Measurements from ENCODE around the gene SLC6A9. TPM values are rescaled to one million over a fixed set of nuclear protein-coding genes. Genes with fewer than 3 reads are reported as not detected.

SLC6A9 gene
- total and polyA plus RNA-seq, 4 donors: 0.57 to 47.7 (median 3.6) TPM

GRCh38 chr1:43952731-43953346 is 78.4 kb downstream of the SLC6A9 start (continued):
- TF ChIP-seq, protein P1, sequence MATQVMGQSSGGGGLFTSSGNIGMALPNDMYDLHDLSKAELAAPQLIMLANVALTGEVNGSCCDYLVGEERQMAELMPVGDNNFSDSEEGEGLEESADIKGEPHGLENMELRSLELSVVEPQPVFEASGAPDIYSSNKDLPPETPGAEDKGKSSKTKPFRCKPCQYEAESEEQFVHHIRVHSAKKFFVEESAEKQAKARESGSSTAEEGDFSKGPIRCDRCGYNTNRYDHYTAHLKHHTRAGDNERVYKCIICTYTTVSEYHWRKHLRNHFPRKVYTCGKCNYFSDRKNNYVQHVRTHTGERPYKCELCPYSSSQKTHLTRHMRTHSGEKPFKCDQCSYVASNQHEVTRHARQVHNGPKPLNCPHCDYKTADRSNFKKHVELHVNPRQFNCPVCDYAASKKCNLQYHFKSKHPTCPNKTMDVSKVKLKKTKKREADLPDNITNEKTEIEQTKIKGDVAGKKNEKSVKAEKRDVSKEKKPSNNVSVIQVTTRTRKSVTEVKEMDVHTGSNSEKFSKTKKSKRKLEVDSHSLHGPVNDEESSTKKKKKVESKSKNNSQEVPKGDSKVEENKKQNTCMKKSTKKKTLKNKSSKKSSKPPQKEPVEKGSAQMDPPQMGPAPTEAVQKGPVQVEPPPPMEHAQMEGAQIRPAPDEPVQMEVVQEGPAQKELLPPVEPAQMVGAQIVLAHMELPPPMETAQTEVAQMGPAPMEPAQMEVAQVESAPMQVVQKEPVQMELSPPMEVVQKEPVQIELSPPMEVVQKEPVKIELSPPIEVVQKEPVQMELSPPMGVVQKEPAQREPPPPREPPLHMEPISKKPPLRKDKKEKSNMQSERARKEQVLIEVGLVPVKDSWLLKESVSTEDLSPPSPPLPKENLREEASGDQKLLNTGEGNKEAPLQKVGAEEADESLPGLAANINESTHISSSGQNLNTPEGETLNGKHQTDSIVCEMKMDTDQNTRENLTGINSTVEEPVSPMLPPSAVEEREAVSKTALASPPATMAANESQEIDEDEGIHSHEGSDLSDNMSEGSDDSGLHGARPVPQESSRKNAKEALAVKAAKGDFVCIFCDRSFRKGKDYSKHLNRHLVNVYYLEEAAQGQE (IDR thresholded peaks at IDR 0.05): no peak
- TF ChIP-seq NR2F2 (IDR thresholded peaks at IDR 0.05): no peak
- no peak for TF ChIP-seq SP1 (IDR thresholded peaks at IDR 0.05)
- TF ChIP-seq HNF4A (conservative IDR thresholded peaks at IDR 0.05): no peak

DNA sequence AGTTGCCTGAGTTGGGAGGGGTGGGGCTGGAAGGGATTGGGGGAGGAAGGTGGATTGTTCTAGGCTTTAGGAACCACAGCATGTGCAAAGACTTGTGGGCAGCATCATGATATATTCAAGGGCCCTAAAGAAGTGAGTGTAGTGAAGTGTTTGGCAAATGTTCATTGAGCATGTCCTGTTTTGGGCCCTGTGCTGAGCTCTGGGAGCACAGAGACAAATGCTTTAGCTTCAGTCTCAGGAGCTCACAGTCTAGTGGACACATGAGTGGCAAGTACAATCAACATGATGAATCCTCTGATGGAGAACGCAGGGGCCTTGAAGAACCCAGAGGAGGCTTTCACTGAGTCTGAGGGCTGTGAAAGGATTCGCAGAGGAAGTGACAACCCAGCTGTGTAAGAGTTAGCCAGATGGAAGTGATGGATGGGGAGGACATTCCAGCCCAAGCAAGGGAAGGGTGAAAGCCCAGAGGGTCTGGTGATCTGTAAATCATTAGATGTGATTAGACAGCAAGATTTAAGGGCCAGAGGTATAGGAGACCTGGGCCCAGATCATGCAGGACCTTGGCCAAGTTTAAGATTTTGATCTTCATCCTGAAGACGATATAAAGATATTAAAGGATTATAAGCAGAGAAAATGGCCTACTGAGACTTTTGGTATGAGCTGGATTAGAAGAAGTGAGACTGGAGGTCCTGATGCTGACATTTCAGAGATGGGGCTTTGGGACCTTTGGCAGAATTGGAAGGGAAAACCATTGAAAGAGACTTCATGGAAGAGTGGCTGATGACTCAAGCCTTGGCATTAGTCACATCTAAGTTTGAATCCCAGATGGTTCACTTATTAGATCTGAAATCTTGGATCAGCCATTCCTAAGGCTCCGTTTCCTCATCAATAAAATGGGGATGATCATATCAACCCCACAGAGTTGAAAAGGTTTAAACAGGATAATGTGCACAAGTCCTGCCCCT is 80.0 kb downstream of the SLC6A9 start:
- WGBS: 98% methylated on average over 4 of the region's 4 CpGs
- no peak overlapping the region for H3K9ac ChIP-seq (ENCODE audit: low read depth in 1 of 2, low read length in 2 of 2)
- peaks cover 0 to 8% (median 0%) of the 10 kb centered on the region in 4 donors for H3K36me3 ChIP-seq (ENCODE audit: control insufficient read depth in 4 of 4, insufficient read depth in 3 of 4, low read depth in 1 of 4, low read length in 3 of 4)

More for the DNA sequence above, 80.0 kb downstream of the SLC6A9 start:
- no peaks in the 10 kb centered on the region for H3K27me3 ChIP-seq (ENCODE audit: control insufficient read depth in 4 of 4, insufficient read depth in 4 of 4, low read length in 3 of 4)
- TF ChIP-seq HNF4A (conservative IDR thresholded peaks at IDR 0.05): no peak
- TF ChIP-seq, protein P2, sequence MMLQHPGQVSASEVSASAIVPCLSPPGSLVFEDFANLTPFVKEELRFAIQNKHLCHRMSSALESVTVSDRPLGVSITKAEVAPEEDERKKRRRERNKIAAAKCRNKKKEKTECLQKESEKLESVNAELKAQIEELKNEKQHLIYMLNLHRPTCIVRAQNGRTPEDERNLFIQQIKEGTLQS (IDR thresholded peaks at IDR 0.05): no peak
- TF ChIP-seq JUND (IDR thresholded peaks at IDR 0.05): no peak
- no peak for TF ChIP-seq EGR1 (IDR thresholded peaks at IDR 0.05; ENCODE audit: low read depth in 2 of 2)
- no peak for TF ChIP-seq RXRA (IDR thresholded peaks at IDR 0.05)
- TF ChIP-seq SP1 (IDR thresholded peaks at IDR 0.05): no peak
- no peak for TF ChIP-seq GABPA (IDR thresholded peaks at IDR 0.05 in 1 of 2, conservative IDR thresholded peaks at IDR 0.05 in 1 of 2)
- no peak for TF ChIP-seq TAF1 (conservative IDR thresholded peaks at IDR 0.05)
- TF ChIP-seq HNF4G (IDR thresholded peaks at IDR 0.05): no peak
- no peak for TF ChIP-seq NR2F2 (IDR thresholded peaks at IDR 0.05)
- no peak for TF ChIP-seq MAX (IDR thresholded peaks at IDR 0.05)
- no peak for TF ChIP-seq RAD21 (IDR thresholded peaks at IDR 0.05)
- TF ChIP-seq, protein P3, sequence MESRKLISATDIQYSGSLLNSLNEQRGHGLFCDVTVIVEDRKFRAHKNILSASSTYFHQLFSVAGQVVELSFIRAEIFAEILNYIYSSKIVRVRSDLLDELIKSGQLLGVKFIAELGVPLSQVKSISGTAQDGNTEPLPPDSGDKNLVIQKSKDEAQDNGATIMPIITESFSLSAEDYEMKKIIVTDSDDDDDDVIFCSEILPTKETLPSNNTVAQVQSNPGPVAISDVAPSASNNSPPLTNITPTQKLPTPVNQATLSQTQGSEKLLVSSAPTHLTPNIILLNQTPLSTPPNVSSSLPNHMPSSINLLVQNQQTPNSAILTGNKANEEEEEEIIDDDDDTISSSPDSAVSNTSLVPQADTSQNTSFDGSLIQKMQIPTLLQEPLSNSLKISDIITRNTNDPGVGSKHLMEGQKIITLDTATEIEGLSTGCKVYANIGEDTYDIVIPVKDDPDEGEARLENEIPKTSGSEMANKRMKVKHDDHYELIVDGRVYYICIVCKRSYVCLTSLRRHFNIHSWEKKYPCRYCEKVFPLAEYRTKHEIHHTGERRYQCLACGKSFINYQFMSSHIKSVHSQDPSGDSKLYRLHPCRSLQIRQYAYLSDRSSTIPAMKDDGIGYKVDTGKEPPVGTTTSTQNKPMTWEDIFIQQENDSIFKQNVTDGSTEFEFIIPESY (IDR thresholded peaks at IDR 0.05): no peak
- TF ChIP-seq FOXA1 (IDR thresholded peaks at IDR 0.05): no peak
- TF ChIP-seq, protein P4, sequence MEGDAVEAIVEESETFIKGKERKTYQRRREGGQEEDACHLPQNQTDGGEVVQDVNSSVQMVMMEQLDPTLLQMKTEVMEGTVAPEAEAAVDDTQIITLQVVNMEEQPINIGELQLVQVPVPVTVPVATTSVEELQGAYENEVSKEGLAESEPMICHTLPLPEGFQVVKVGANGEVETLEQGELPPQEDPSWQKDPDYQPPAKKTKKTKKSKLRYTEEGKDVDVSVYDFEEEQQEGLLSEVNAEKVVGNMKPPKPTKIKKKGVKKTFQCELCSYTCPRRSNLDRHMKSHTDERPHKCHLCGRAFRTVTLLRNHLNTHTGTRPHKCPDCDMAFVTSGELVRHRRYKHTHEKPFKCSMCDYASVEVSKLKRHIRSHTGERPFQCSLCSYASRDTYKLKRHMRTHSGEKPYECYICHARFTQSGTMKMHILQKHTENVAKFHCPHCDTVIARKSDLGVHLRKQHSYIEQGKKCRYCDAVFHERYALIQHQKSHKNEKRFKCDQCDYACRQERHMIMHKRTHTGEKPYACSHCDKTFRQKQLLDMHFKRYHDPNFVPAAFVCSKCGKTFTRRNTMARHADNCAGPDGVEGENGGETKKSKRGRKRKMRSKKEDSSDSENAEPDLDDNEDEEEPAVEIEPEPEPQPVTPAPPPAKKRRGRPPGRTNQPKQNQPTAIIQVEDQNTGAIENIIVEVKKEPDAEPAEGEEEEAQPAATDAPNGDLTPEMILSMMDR (IDR thresholded peaks at IDR 0.05; ENCODE audit: low read depth, low read length, missing input control): no peak
- TF ChIP-seq YY1 (IDR thresholded peaks at IDR 0.05): no peak
- TF ChIP-seq, protein P1 (IDR thresholded peaks at IDR 0.05): no peak
- H3K9me3 ChIP-seq (ENCODE audit: control insufficient read depth in 4 of 4, low read length in 3 of 4): no peaks in the 10 kb centered on the region
- H3K4me3 ChIP-seq (ENCODE audit: low read depth in 1 of 3, low read length in 3 of 3): no peak overlapping the region
- H3K4me1 ChIP-seq (ENCODE audit: control insufficient read depth in 4 of 4, insufficient read depth in 4 of 4, low read length in 3 of 4): peaks cover 5 to 21% (median 16%) of the 10 kb centered on the region in 4 donors
- no peak for DNase-seq (ENCODE audit: low spot score)
- no peak overlapping the region for H3K27ac ChIP-seq (ENCODE audit: low read depth in 1 of 2, low read length in 2 of 2)

All from liver (tissue), 9 donors.